MM.1S (cell line): ENCODE results near the gene SDCCAG8.

Experiments used
- DNase-seq: peaks from one replicate; pipeline ENCODE4 v3.0.0-alpha.2; 2015
- H2AFZ ChIP-seq: fragments of 300-600 bp; sonication (generic); 2 replicates; pipeline ENCODE4 v1.6.0; 2016; ENCODE audit warnings: antibody characterized with exemption, low read length
- H3F3A ChIP-seq: fragments of 300-600 bp; sonication (generic); 2 replicates; pipeline ENCODE4 v1.6.1; 2016; ENCODE audit warnings: mild to moderate bottlenecking, antibody characterized with exemption, low read length, moderate library complexity, mixed read lengths; ENCODE audit not compliant: insufficient read depth
- H3K27ac ChIP-seq: fragments of 300-600 bp; sonication (generic); 2 replicates; pipeline ENCODE4 v1.5.1; 2016; ENCODE audit warnings: mild to moderate bottlenecking, low read length
- H3K27me3 ChIP-seq: fragments of 300-600 bp; sonication (generic); replicated peaks from 2 replicates; pipeline ENCODE4 v1.6.0; 2016; ENCODE audit warnings: low read length; ENCODE audit not compliant: insufficient read depth
- H3K36me3 ChIP-seq: fragments of 300-600 bp; sonication (generic); replicated peaks from 2 replicates; pipeline ENCODE4 v1.6.1; 2016; ENCODE audit warnings: mild to moderate bottlenecking, low read length, mixed read lengths; ENCODE audit not compliant: insufficient read depth
- H3K4me1 ChIP-seq: fragments of 300-600 bp; sonication (generic); 2 replicates; pipeline ENCODE4 v1.6.1; 2016; ENCODE audit warnings: low read length, mixed read lengths
- H3K4me2 ChIP-seq: fragments of 300-600 bp; sonication (generic); 2 replicates; pipeline ENCODE4 v1.6.0; 2016; ENCODE audit warnings: low read depth, low read length
- H3K4me3 ChIP-seq: fragments of 300-600 bp; sonication (generic); 2 replicates; pipeline ENCODE4 v1.5.1; 2016; ENCODE audit warnings: low read length, mixed read lengths
- H3K79me2 ChIP-seq: fragments of 300-600 bp; sonication (generic); 2 replicates; pipeline ENCODE4 v1.6.1; 2016; ENCODE audit warnings: mixed run types, low read length, mixed read lengths
- H3K9ac ChIP-seq: fragments of 300-600 bp; sonication (generic); 2 replicates; pipeline ENCODE4 v1.6.1; 2016; ENCODE audit warnings: low read length, mixed read lengths
- H3K9me2 ChIP-seq: fragments of 300-600 bp; sonication (generic); replicated peaks from 2 replicates; pipeline ENCODE4 v1.6.1; 2016; ENCODE audit warnings: mild to moderate bottlenecking, low read length, mixed read lengths; ENCODE audit not compliant: insufficient read depth
- H3K9me3 ChIP-seq: fragments of 300-600 bp; sonication (generic); replicated peaks from 2 replicates; pipeline ENCODE4 v1.6.1; 2016; ENCODE audit warnings: mild to moderate bottlenecking, low read length, mixed read lengths; ENCODE audit not compliant: insufficient read depth
- H4K20me1 ChIP-seq: fragments of 300-600 bp; sonication (generic); 2 replicates; pipeline ENCODE4 v1.6.1; 2016; ENCODE audit warnings: mild to moderate bottlenecking, low read length, moderate library complexity, mixed read lengths; ENCODE audit not compliant: insufficient read depth
- CTCF ChIP-seq: fragments of 300-600 bp; sonication (generic); IDR thresholded peaks from 2 replicates; pipeline ENCODE4 v1.5.1; 2016; ENCODE audit warnings: antibody characterized with exemption, low read length, mixed read lengths
- EZH2 ChIP-seq: fragments of 300-600 bp; sonication (generic); optimal IDR thresholded peaks from 2 replicates; pipeline ENCODE3; 2017; ENCODE audit warnings: low read depth, mild to moderate bottlenecking, antibody characterized with exemption, low read length, mixed read lengths
- EZH2phosphoT487 ChIP-seq: fragments of 300-600 bp; sonication (generic); IDR thresholded peaks from 2 replicates; pipeline ENCODE4 v1.6.1; 2018; ENCODE audit warnings: antibody characterized with exemption, low read length

The SDCCAG8 gene

DNA sequence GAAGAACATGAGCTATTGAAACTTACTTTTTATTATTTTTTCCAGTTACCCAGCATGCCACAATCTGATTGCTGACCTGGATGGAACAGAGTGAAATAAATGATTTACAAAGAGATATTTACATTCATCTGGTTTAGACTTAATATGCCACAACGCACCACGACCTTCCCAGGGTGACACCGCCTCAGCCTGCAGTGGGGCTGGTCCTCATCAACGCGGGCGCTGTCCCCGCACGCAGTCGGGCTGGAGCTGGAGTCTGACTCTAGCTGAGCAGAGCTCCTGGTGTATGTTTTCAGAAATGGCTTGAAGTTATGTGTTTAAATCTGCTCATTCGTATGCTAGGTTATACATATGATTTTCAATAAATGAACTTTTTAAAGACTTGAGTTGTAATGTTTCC, 243.9 kb downstream of the SDCCAG8 start:
- H3K9me3 ChIP-seq: no peaks in the 10 kb centered on the region
- H2AFZ ChIP-seq: no peak overlapping the region
- H4K20me1 ChIP-seq: no peaks in the 10 kb centered on the region
- TF ChIP-seq CTCF (no peak), EZH2 (no peak), EZH2phosphoT487 (no peak)
- H3F3A ChIP-seq: no peaks in the 10 kb centered on the region
- no peaks in the 10 kb centered on the region for H3K79me2 ChIP-seq
- H3K4me1 ChIP-seq: peaks cover 5% of the 10 kb centered on the region; the same call in 1 of the 2 replicates
- no peaks in the 10 kb centered on the region for H3K9me2 ChIP-seq
- H3K27me3 ChIP-seq: no peaks in the 10 kb centered on the region
- H3K4me2 ChIP-seq: no peak overlapping the region
- H3K9ac ChIP-seq: no peak overlapping the region
- H3K4me3 ChIP-seq: no peak overlapping the region
- no peak overlapping the region for H3K27ac ChIP-seq
- no peak for DNase-seq
- no peaks in the 10 kb centered on the region for H3K36me3 ChIP-seq

- TF ChIP-seq EZH2 (no peak), CTCF (no peak), EZH2phosphoT487 (no peak)
- Histone ChIP-seq H3K4me2 (no peak overlapping the region), H3K9ac (no peak overlapping the region), H3K27me3 (no peaks in the 10 kb centered on the region), H3K9me2 (no peaks in the 10 kb centered on the region), H2AFZ (no peak overlapping the region), H3K36me3 (no peaks in the 10 kb centered on the region), H4K20me1 (no peaks in the 10 kb centered on the region), H3K79me2 (no peaks in the 10 kb centered on the region), H3K4me3 (no peak overlapping the region), H3K27ac (no peak overlapping the region), H3K4me1 (peaks cover 5% of the 10 kb centered on the region; the same call in 1 of the 2 replicates), H3F3A (no peaks in the 10 kb centered on the region), H3K9me3 (no peaks in the 10 kb centered on the region)
- DNase-seq: no peak
These were observed 244.7 kb downstream of the SDCCAG8 start for GRCh38 chr1:243500512-243500911.

DNA sequence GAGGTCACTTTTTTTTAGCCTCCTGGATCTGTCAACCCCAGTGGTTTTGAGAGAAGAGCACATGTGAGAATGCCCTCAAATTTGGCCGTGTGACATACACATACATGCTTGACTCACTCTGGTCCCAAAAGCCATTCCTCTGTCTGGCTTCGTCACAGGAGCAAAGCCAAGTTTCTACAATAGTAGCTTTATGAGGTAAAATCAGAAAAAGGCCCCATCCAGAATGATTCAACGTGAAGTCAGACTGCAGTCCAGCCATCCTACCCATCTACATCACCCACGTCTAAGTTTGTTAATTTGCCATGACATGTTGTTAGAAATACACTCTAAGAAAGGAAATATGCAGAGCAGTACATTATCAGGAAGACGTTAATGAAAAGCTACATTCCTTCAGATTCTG, 245.2 kb downstream of the SDCCAG8 start:
- H4K20me1 ChIP-seq: no peaks in the 10 kb centered on the region
- H3K27me3 ChIP-seq: no peaks in the 10 kb centered on the region
- no peak overlapping the region for H3K4me2 ChIP-seq
- no peaks in the 10 kb centered on the region for H3K36me3 ChIP-seq
- H3F3A ChIP-seq: no peaks in the 10 kb centered on the region
- no peak overlapping the region for H3K9ac ChIP-seq
- H3K9me3 ChIP-seq: no peaks in the 10 kb centered on the region
- no peaks in the 10 kb centered on the region for H3K9me2 ChIP-seq
- H3K4me1 ChIP-seq: 0 out of 2 replicates have a peak, but pooled peaks cover under 1% of the 10 kb centered on the region
- no peak overlapping the region for H3K27ac ChIP-seq
- H3K4me3 ChIP-seq: no peak overlapping the region
- no peak for DNase-seq
- no peaks in the 10 kb centered on the region for H3K79me2 ChIP-seq
- TF ChIP-seq EZH2 (no peak), EZH2phosphoT487 (no peak), CTCF (no peak)
- no peak overlapping the region for H2AFZ ChIP-seq
